Measurements from ENCODE around the gene WDR76. TPM values are rescaled to one million over a fixed set of nuclear protein-coding genes. Genes with fewer than 3 reads are reported as not detected.

Gene WDR76
- total and polyA plus RNA-seq, 10 donors: 1.5 to 16.3 (median 6.5) TPM

DNA sequence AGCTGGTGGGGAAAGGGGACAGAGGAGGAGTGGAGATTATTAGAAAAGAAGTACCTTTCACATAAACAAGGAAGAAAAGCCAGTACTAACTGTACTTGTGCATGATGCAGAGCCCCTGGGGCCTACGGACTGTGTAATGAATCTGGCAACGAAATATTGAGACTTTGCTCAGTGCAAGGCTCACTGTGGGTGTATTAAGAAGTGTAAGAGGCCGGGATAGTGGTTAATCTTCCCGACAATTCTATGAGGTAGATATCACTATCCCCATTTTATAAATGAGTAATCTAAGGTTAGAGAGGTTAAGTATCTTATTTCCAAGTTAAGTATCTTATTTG lies 89.5 kb downstream of the WDR76 start:
- H3K4me1 ChIP-seq: no peaks in the 10 kb centered on the region
- H3K27me3 ChIP-seq (replicated peaks in 1 of 7): no peaks in the 10 kb centered on the region
- DNase-seq: no peak
- H3K9me3 ChIP-seq: no peaks in the 10 kb centered on the region
- no peak overlapping the region for H3K27ac ChIP-seq
- WGBS, 5 donors: 92 to 95% (median 94%) methylated on average over 4 of the region's 4 CpGs
- no peaks in the 10 kb centered on the region for H3K36me3 ChIP-seq
- TF ChIP-seq, protein P1, sequence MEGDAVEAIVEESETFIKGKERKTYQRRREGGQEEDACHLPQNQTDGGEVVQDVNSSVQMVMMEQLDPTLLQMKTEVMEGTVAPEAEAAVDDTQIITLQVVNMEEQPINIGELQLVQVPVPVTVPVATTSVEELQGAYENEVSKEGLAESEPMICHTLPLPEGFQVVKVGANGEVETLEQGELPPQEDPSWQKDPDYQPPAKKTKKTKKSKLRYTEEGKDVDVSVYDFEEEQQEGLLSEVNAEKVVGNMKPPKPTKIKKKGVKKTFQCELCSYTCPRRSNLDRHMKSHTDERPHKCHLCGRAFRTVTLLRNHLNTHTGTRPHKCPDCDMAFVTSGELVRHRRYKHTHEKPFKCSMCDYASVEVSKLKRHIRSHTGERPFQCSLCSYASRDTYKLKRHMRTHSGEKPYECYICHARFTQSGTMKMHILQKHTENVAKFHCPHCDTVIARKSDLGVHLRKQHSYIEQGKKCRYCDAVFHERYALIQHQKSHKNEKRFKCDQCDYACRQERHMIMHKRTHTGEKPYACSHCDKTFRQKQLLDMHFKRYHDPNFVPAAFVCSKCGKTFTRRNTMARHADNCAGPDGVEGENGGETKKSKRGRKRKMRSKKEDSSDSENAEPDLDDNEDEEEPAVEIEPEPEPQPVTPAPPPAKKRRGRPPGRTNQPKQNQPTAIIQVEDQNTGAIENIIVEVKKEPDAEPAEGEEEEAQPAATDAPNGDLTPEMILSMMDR (IDR thresholded peaks at IDR 0.05 in 8 of 11, conservative IDR thresholded peaks at IDR 0.05 in 3 of 11): no peak
- no peak for TF ChIP-seq POLR2AphosphoS5 (IDR thresholded peaks at IDR 0.05)
- no peak for TF ChIP-seq POLR2A (IDR thresholded peaks at IDR 0.05)
- intact Hi-C loops (cut with DNase I; ENCODE audit: low total_unique reads): no loop called here
- H3K4me3 ChIP-seq: no peak overlapping the region

Small RNAs within 50 kb of the gene (microRNA-seq; reads per million reads assigned to microRNA genes)
- 0 reads per million in 3 donors for gene MIR1282

Small RNAs within 50 kb of the gene (small RNA-seq; reads per million reads assigned to genes)
- gene MIR1282 (0 reads per million in 4 donors), gene RF00019 (0 reads per million in 4 donors)

Other genes starting within 250 kb of the WDR76 start
- gene PPIP5K1, start 236.8 kb upstream of the WDR76 start, total RNA-seq: 10 to 100 TPM in 6 of 7 donors, 1 to 10 TPM in 1; 9.7 to 62.0 (median 43.7) TPM
- 1 to 10 TPM; 4.5 to 8.2 (median 7.4) TPM for gene PPIP5K1, start 236.8 kb upstream of the WDR76 start, polyA plus RNA-seq
- not detected for gene CKMT1B, start 233.0 kb upstream of the WDR76 start, total RNA-seq
- under 1 TPM; 0.06 to 0.28 (median 0.21) TPM for gene CKMT1B, start 233.0 kb upstream of the WDR76 start, polyA plus RNA-seq
- 1 to 10 TPM in 1 of 7 donors, under 1 TPM in 6; 0.37 to 1.2 (median 0.79) TPM for gene STRC, start 208.2 kb upstream of the WDR76 start, total RNA-seq
- gene STRC, start 208.2 kb upstream of the WDR76 start, polyA plus RNA-seq: 1 to 10 TPM in 1 of 3 donors, under 1 TPM in 2; 0.41 to 1.9 (median 0.90) TPM
- gene CATSPER2, start 178.2 kb upstream of the WDR76 start, total RNA-seq: 10 to 100 TPM in 2 of 7 donors, 1 to 10 TPM in 5; 4.3 to 10.9 (median 8.2) TPM
- 1 to 10 TPM; 2.8 to 9.7 (median 8.6) TPM for gene CATSPER2, start 178.2 kb upstream of the WDR76 start, polyA plus RNA-seq
- gene CKMT1A, start 133.1 kb upstream of the WDR76 start, total RNA-seq: under 1 TPM in 2 of 7 donors, not detected in 5; 0.19 to 0.58 TPM
- gene CKMT1A, start 133.1 kb upstream of the WDR76 start, polyA plus RNA-seq: not detected
- 100 to 1,000 TPM; 116 to 311 (median 263) TPM for gene PDIA3, start 80.6 kb upstream of the WDR76 start, total RNA-seq
- 100 to 1,000 TPM; 104 to 152 (median 125) TPM for gene PDIA3, start 80.6 kb upstream of the WDR76 start, polyA plus RNA-seq
- 1 to 10 TPM; 1.7 to 9.8 (median 3.0) TPM for gene ELL3, start 50.0 kb upstream of the WDR76 start, total RNA-seq
- 10 to 100 TPM in 1 of 3 donors, 1 to 10 TPM in 2; 5.1 to 44.4 (median 6.0) TPM for gene ELL3, start 50.0 kb upstream of the WDR76 start, polyA plus RNA-seq
- gene SERF2, start 34.7 kb upstream of the WDR76 start, total RNA-seq: 1,000 to 10,000 TPM in 1 of 7 donors, 100 to 1,000 TPM in 6; 566 to 1,001 (median 658) TPM
- gene SERF2, start 34.7 kb upstream of the WDR76 start, polyA plus RNA-seq: 1,000 to 10,000 TPM; 1,442 to 2,199 (median 1,832) TPM
- gene SERINC4, start 26.8 kb upstream of the WDR76 start, total RNA-seq: not detected
- under 1 TPM; 0.09 to 0.29 (median 0.24) TPM for gene SERINC4, start 26.8 kb upstream of the WDR76 start, polyA plus RNA-seq
- 10 to 100 TPM in 4 of 7 donors, 1 to 10 TPM in 3; 7.5 to 29.2 (median 10.1) TPM for gene HYPK, start 26.4 kb upstream of the WDR76 start, total RNA-seq
- 10 to 100 TPM in 1 of 3 donors, 1 to 10 TPM in 2; 2.4 to 35.8 (median 7.8) TPM for gene HYPK, start 26.4 kb upstream of the WDR76 start, polyA plus RNA-seq
- 10 to 100 TPM; 15.2 to 18.8 (median 16.7) TPM for gene MFAP1, start 2.3 kb upstream of the WDR76 start, total RNA-seq
- gene MFAP1, start 2.3 kb upstream of the WDR76 start, polyA plus RNA-seq: 10 to 100 TPM in 2 of 3 donors, 1 to 10 TPM in 1; 7.9 to 14.9 (median 12.1) TPM

All from spleen (tissue), 11 donors.